ENCODE measurements around the gene ARHGAP25. TPM values are rescaled to one million over a fixed set of nuclear protein-coding genes. Genes with fewer than 3 reads are reported as not detected.

ARHGAP25 gene
- total RNA-seq, 1 experiment from 2014 or later = not detected

GRCh38 chr2:68762665-68763064 lies 28.1 kb downstream of the ARHGAP25 start:
- intact Hi-C loops (cut with micrococcal nuclease; ENCODE audit: unreplicated experiment) = no loop called here
- no peaks in the 10 kb centered on the region for H3K79me2 ChIP-seq (ENCODE audit: low read depth)
- H3F3A ChIP-seq (ENCODE audit: insufficient read depth, low read depth) = no peaks in the 10 kb centered on the region
- no peaks in the 10 kb centered on the region for H3K36me3 ChIP-seq (ENCODE audit: low read depth)
- CTCF ChIA-PET = no interaction called here
- no peak overlapping the region for H3K27ac ChIP-seq
- no TSS peak for BruUV-seq (replicated peaks)
- no peaks in the 10 kb centered on the region for H3K9me2 ChIP-seq (ENCODE audit: insufficient read depth)
- H4K20me1 ChIP-seq (ENCODE audit: insufficient read depth) = no peaks in the 10 kb centered on the region
- no peak overlapping the region for H3K4me2 ChIP-seq
- no peaks in the 10 kb centered on the region for H3K27me3 ChIP-seq (ENCODE audit: insufficient read depth, low read depth)
- DNase-seq = no peak
- TF ChIP-seq CTCF (conservative IDR thresholded peaks at IDR 0.05) (no peak), EZH2 (IDR thresholded peaks at IDR 0.05; ENCODE audit: low read depth) (no peak)
- POLR2A ChIA-PET (ENCODE audit: unreplicated experiment) = no interaction called here
- H3K9me3 ChIP-seq (ENCODE audit: insufficient read depth, low read depth) = no peaks in the 10 kb centered on the region
- no peak overlapping the region for H3K4me3 ChIP-seq
- H2AFZ ChIP-seq = no peak overlapping the region
- H3K4me1 ChIP-seq (replicated peaks; ENCODE audit: insufficient read depth) = no peaks in the 10 kb centered on the region

- H3K27ac ChIP-seq = no peak overlapping the region
- H3K4me1 ChIP-seq (replicated peaks; ENCODE audit: insufficient read depth) = no peaks in the 10 kb centered on the region
- DNase-seq = no peak
- no peaks in the 10 kb centered on the region for H3K9me2 ChIP-seq (ENCODE audit: insufficient read depth)
- no peaks in the 10 kb centered on the region for H3K9me3 ChIP-seq (ENCODE audit: insufficient read depth, low read depth)
- no peaks in the 10 kb centered on the region for H3K79me2 ChIP-seq (ENCODE audit: low read depth)
- no peaks in the 10 kb centered on the region for H3K27me3 ChIP-seq (ENCODE audit: insufficient read depth, low read depth)
- intact Hi-C loops (cut with micrococcal nuclease; ENCODE audit: unreplicated experiment) = no loop called here
- no peaks in the 10 kb centered on the region for H4K20me1 ChIP-seq (ENCODE audit: insufficient read depth)
- no peaks in the 10 kb centered on the region for H3K36me3 ChIP-seq (ENCODE audit: low read depth)
- ChIA-PET CTCF (no interaction called here), POLR2A (ENCODE audit: unreplicated experiment) (no interaction called here)
- TF ChIP-seq CTCF (conservative IDR thresholded peaks at IDR 0.05) (no peak), EZH2 (IDR thresholded peaks at IDR 0.05; ENCODE audit: low read depth) (no peak)
- no peaks in the 10 kb centered on the region for H3F3A ChIP-seq (ENCODE audit: insufficient read depth, low read depth)
- no TSS peak for BruUV-seq (replicated peaks)
- no peak overlapping the region for H3K4me2 ChIP-seq
- H2AFZ ChIP-seq = no peak overlapping the region
- H3K4me3 ChIP-seq = no peak overlapping the region
Observed at GRCh38 chr2:68764041-68764805, 29.6 kb downstream of the ARHGAP25 start.

- intact Hi-C loops (cut with micrococcal nuclease; ENCODE audit: unreplicated experiment) = no loop called here
- H2AFZ ChIP-seq = no peak overlapping the region
- BruUV-seq (replicated peaks) = no TSS peak
Observed at GRCh38 chr2:68764806-68765311, 30.2 kb downstream of the ARHGAP25 start.

More at GRCh38 chr2:68764806-68765311, 30.2 kb downstream of the ARHGAP25 start:
- no peaks in the 10 kb centered on the region for H3K9me2 ChIP-seq (ENCODE audit: insufficient read depth)
- TF ChIP-seq EZH2 (IDR thresholded peaks at IDR 0.05; ENCODE audit: low read depth) (no peak), CTCF (conservative IDR thresholded peaks at IDR 0.05) (no peak)
- no peaks in the 10 kb centered on the region for H3K9me3 ChIP-seq (ENCODE audit: insufficient read depth, low read depth)
- H3K36me3 ChIP-seq (ENCODE audit: low read depth) = no peaks in the 10 kb centered on the region
- no peak overlapping the region for H3K27ac ChIP-seq
- CTCF ChIA-PET = no interaction called here
- POLR2A ChIA-PET (ENCODE audit: unreplicated experiment) = no interaction called here
- no peaks in the 10 kb centered on the region for H4K20me1 ChIP-seq (ENCODE audit: insufficient read depth)
- H3K27me3 ChIP-seq (ENCODE audit: insufficient read depth, low read depth) = no peaks in the 10 kb centered on the region
- no peaks in the 10 kb centered on the region for H3K79me2 ChIP-seq (ENCODE audit: low read depth)
- no peak overlapping the region for H3K4me3 ChIP-seq
- H3K4me2 ChIP-seq = no peak overlapping the region
- no peak for DNase-seq
- no peaks in the 10 kb centered on the region for H3F3A ChIP-seq (ENCODE audit: insufficient read depth, low read depth)
- H3K4me1 ChIP-seq (replicated peaks; ENCODE audit: insufficient read depth) = no peaks in the 10 kb centered on the region

All from PC-9 (cell line).